Suprapubic skin (tissue), 4 donors: ENCODE results near the gene CHMP2A. TPM values are rescaled to one million over a fixed set of nuclear protein-coding genes. Genes with fewer than 3 reads are reported as not detected.

Source experiments
- DNase-seq, 2 donors: peaks; one replicate each; pipeline ENCODE4 v3.0.0-alpha.2; 2019; ENCODE audit warnings: low spot score in 2 of 2
- H3K27ac ChIP-seq: fragments of 200-600 bp; sonication (generic); one replicate; pipeline ENCODE4 v1.5.1; 2019
- H3K27me3 ChIP-seq: fragments of 200-600 bp; sonication (generic); one replicate; pipeline ENCODE4 v1.5.1; 2019
- H3K36me3 ChIP-seq: fragments of 200-600 bp; sonication (generic); one replicate; pipeline ENCODE4 v1.5.1; 2019
- H3K4me1 ChIP-seq: fragments of 200-600 bp; sonication (generic); one replicate; pipeline ENCODE4 v1.5.1; 2019
- H3K4me3 ChIP-seq: fragments of 200-600 bp; sonication (generic); one replicate; pipeline ENCODE4 v1.5.1; 2019; ENCODE audit warnings: mild to moderate bottlenecking
- H3K9me3 ChIP-seq: fragments of 200-600 bp; sonication (generic); one replicate; pipeline ENCODE4 v1.5.1; 2019
- EP300 ChIP-seq: sonication (generic); formaldehyde crosslinking; IDR thresholded peaks from one replicate; pipeline ENCODE4 v1.6.1; 2017; ENCODE audit warnings: antibody characterized with exemption
- POLR2A ChIP-seq, 2 donors: fragments of 450-650 bp; IDR thresholded peaks; one replicate each; pipeline ENCODE4 v1.6.1; 2017; ENCODE audit warnings: antibody characterized with exemption in 2 of 2, mild to moderate bottlenecking in 2 of 2, moderate library complexity in 2 of 2
- POLR2AphosphoS5 ChIP-seq, 3 donors: sonication (generic); formaldehyde crosslinking; IDR thresholded peaks; one replicate each; pipeline ENCODE4 v1.6.1; 2017; ENCODE audit warnings: antibody characterized with exemption in 3 of 3
- WGBS: methylation state at CpG from one replicate; pipeline ENCODE4 v1.1.5; 2018; 5-methylcytosine and 5-hydroxymethylcytosine counted together
- total RNA-seq, 4 donors: library from RNA; depleted of rRNA; stranded (reverse); fragments of >200 nt; gene quantifications; one replicate each; pipeline ENCODE4 v1.1.0, GENCODE V29; 2016
- TF ChIP-seq, protein P1 (sequence below), 2 donors: fragments of 200-600 bp in 1 of 2; fragments of 450-650 bp in 1 of 2; sonication (generic) in 1 of 2; IDR thresholded peaks; one replicate each; pipeline ENCODE4 v1.5.1; 2016 to 2019; ENCODE audit warnings: antibody characterized with exemption in 2 of 2, mild to moderate bottlenecking in 1 of 2, moderate library complexity in 1 of 2

CHMP2A gene
- 100 to 1,000 TPM in 3 of 4 donors, 10 to 100 TPM in 1; 96.1 to 120 (median 103) TPM for total RNA-seq

DNA sequence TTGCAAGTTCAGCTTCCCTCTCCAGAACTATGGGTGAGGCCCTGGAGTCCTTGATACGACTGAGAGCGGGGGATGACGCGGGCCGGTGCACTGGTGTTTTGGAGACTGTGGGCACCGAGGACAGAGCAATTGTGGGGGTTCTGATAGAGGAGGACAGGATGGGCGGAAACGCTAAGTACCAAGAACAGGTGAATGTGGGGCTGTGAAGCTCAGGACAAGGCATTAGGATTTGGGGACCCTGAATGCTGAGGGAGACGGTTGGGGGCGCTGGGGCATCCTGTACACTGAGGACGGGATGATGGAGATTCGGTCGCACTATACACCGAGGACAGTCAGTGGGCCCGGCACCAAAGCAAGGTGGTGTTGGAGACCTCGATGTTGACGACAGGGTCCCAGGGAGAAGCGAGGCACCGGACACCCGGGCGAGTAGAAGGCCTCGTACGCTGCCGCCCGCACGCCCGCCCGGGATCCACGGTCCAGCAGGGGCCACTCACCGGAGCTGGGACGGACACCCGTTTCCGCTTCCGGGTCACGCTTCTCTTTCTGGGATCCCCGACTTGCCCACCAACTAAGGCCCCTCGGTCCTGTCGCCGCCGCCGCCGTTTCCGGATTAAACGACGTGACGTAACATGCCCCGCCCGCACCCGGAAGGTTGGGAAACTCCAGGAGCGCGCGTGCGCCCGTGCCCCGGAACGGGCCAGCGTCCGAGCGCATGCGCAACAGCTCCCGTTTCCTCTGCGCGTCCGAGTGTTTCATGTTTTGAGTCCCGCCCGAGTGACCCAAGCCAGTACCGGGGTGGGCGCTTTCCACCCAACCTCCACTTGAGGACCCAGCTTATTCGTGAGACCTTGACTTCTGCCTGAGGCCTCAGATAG lies at the start of gene CHMP2A:
CHMP2A (minus strand) TSS at position 612 of the 875 bp plus-strand sequence. CDS start 893 bp downstream, outside the sequence.
- 1% methylated on average over 36 of the region's 69 CpGs for WGBS
- peak; percentile 99 to 100 for DNase-seq

DNA sequence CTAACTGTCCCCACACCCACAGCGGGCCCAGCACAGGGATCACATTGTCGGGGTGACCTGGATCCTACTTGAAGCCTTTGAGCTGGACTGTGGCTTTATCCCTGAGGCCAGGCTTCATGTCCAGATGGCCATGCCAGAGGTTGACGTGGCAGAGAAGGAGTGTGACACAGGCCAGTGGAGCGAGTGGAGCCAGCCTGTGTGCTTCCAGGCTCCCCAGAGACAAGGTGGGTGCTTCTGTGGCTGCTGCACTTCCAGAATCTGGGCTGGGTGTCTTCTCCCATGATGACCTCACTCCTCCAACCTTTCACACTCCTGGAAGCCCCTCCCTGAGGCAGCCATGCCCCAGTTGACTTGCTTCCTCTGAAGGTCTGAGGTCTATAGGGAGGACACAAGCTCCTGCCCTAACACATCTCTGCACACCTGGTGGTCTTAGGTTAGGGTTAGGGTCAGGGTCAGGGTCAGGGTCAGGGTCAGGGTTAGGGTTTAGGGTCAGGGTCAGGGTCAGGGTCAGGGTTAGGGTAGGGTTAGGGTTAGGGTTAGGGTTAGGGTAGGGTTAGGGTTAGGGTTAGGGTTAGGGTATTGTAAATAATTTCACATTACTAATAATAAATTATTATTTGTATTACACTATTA lies 31.3 kb upstream of the CHMP2A start:
- peak in 1 of 2 donors; percentile 64 for DNase-seq
- H3K27me3 ChIP-seq, result no peaks in the 10 kb centered on the region
- WGBS, result 100% methylated on average over 3 of the region's 4 CpGs
- no peaks in the 10 kb centered on the region for H3K9me3 ChIP-seq
- no peak overlapping the region for H3K27ac ChIP-seq
- H3K4me1 ChIP-seq, result no peaks in the 10 kb centered on the region
- TF ChIP-seq, protein P1, sequence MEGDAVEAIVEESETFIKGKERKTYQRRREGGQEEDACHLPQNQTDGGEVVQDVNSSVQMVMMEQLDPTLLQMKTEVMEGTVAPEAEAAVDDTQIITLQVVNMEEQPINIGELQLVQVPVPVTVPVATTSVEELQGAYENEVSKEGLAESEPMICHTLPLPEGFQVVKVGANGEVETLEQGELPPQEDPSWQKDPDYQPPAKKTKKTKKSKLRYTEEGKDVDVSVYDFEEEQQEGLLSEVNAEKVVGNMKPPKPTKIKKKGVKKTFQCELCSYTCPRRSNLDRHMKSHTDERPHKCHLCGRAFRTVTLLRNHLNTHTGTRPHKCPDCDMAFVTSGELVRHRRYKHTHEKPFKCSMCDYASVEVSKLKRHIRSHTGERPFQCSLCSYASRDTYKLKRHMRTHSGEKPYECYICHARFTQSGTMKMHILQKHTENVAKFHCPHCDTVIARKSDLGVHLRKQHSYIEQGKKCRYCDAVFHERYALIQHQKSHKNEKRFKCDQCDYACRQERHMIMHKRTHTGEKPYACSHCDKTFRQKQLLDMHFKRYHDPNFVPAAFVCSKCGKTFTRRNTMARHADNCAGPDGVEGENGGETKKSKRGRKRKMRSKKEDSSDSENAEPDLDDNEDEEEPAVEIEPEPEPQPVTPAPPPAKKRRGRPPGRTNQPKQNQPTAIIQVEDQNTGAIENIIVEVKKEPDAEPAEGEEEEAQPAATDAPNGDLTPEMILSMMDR (IDR thresholded peaks at IDR 0.05), result no peak
- TF ChIP-seq EP300, result no peak
- no peak for TF ChIP-seq POLR2A (IDR thresholded peaks at IDR 0.05)
- TF ChIP-seq POLR2AphosphoS5 (IDR thresholded peaks at IDR 0.05), result no peak
- H3K4me3 ChIP-seq, result no peak overlapping the region
- H3K36me3 ChIP-seq, result peaks cover 24% of the 10 kb centered on the region

More for the DNA sequence above, at the start of gene CHMP2A:
- H3K36me3 ChIP-seq, result peaks cover 45% of the 10 kb centered on the region
- TF ChIP-seq EP300 (no peak), POLR2AphosphoS5 (IDR thresholded peaks at IDR 0.05) (peak; percentile 28 to 95 (median 35)), POLR2A (IDR thresholded peaks at IDR 0.05) (peak; percentile 37 to 60)
- H3K27ac ChIP-seq, result peak within 1 kb of the TSS; percentile 94
- H3K4me1 ChIP-seq, result peaks cover 50% of the 10 kb centered on the region
- H3K27me3 ChIP-seq, result no peaks in the 10 kb centered on the region
- no peaks in the 10 kb centered on the region for H3K9me3 ChIP-seq
- H3K4me3 ChIP-seq, result peak within 1 kb of the TSS; percentile 71

DNA sequence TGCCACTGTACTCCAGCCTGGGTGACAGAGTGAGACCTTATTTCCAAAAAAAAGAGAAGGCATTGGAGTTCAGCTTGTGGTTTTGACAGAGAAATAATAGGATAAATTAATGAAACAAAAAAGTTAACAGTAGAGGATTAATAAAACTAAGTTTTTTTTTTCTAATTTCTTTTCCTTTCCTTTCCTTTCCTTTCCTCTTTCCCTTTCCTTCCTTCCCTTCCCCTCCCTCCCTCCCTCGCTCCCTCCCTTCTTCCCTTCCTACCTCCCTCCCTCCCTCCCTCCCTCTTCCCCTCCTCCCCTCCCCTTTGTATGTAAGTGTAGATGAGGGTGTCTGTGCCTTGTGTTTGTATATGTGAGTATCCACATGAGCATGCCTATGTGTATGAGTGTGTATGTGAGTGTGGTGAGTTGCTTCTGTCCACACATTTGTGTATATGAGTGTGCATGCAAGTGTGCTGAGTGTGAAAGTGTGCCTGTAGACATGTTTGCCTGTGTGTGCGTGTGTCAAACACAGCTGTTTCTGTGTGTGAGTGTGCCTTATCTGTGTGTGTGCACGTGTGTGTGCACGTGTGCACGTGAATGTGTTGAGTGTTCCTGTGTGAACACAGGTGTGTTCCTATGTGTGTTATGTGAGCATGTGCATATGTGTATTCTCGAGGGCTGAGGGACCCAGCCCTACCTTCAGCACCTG lies 30.7 kb upstream of the CHMP2A start:
- WGBS, result 75% methylated on average over 6 of the region's 6 CpGs
- TF ChIP-seq EP300, result no peak
- TF ChIP-seq, protein P1 (IDR thresholded peaks at IDR 0.05), result no peak
- no peak for TF ChIP-seq POLR2A (IDR thresholded peaks at IDR 0.05)
- no peak for TF ChIP-seq POLR2AphosphoS5 (IDR thresholded peaks at IDR 0.05)

DNA sequence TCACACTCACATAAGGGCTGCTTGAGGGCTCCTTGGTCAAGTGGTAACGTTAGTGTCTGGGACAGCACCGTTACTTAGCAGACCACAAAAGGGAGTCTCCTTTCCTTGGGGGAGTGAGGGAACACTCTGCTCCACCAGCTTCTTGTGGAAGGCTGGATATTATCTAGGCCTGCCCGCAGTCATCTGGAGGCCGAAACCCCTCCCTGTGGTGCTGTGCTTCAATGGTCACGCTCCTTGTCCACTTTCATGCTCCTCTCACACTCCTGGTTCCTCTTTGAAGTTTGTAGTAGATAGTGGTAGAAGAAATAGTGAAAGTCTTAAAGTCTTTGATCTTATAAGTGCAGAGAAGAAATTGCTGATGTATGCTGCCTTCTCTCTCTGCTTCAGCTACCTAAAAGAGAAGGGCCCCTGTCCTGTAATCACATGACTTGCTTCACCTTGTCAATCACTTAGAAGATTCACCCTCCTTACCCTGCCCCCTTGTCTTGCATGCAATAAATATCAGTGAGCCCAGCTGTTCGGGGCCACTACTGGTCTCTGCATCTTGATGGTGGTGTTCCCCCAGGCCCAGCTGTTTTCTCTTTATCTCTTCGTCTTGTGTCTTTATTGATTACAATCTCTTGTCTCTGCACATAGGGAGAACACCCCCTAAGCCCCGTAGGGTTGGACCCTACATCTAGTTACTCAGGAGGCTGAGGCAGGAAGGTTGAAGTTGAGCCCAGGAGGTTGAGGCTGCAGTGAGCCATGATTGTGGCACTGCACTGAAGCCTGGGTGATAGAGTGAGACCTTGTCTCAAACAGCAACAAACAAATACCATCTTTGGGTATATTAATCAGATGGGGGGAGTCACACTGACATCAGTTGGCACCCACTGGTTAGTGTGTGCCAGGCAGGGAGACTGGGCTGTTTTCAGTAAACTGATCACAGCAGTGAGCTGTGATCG lies 29.9 kb upstream of the CHMP2A start:
- H3K9me3 ChIP-seq, result no peaks in the 10 kb centered on the region
- H3K4me1 ChIP-seq, result no peaks in the 10 kb centered on the region
- no peaks in the 10 kb centered on the region for H3K27me3 ChIP-seq
- WGBS, result 85% methylated on average over 7 of the region's 9 CpGs
- peaks cover 24% of the 10 kb centered on the region for H3K36me3 ChIP-seq
- no peak for TF ChIP-seq POLR2A (IDR thresholded peaks at IDR 0.05)
- TF ChIP-seq EP300, result no peak
- TF ChIP-seq, protein P1 (IDR thresholded peaks at IDR 0.05), result no peak
- TF ChIP-seq POLR2AphosphoS5 (IDR thresholded peaks at IDR 0.05), result no peak
- no peak overlapping the region for H3K27ac ChIP-seq
- no peak for DNase-seq
- no peak overlapping the region for H3K4me3 ChIP-seq

More for the DNA sequence above, 30.7 kb upstream of the CHMP2A start:
- H3K27ac ChIP-seq, result no peak overlapping the region
- H3K4me3 ChIP-seq, result no peak overlapping the region
- no peaks in the 10 kb centered on the region for H3K9me3 ChIP-seq
- H3K36me3 ChIP-seq, result peaks cover 24% of the 10 kb centered on the region
- H3K27me3 ChIP-seq, result no peaks in the 10 kb centered on the region
- no peak for DNase-seq
- no peaks in the 10 kb centered on the region for H3K4me1 ChIP-seq

DNA sequence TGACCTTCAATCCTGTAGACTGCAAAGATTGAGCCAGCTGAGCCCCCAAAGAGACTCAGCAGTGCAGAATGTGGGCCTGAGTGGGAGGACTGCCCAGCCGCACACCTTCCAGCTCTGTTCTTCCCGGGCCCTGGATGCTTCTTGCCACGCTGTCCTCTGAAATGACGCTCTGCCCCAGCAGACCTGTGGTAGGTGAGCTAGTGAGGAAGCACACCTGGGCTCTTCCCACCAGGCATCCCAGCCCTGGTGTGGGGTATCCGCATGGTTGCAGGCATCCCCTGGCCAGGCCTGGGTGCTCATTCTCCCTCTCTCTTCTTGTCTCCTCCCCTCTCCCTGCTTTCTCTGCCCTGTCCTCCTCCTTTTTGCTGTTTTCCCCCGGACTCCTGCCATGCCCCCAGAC lies 28.1 kb upstream of the CHMP2A start:
- WGBS, result 91% methylated on average over 6 of the region's 6 CpGs
- H3K4me1 ChIP-seq, result no peaks in the 10 kb centered on the region
- no peak overlapping the region for H3K27ac ChIP-seq
- peak in 1 of 2 donors; percentile 68 for DNase-seq
- H3K36me3 ChIP-seq, result peaks cover 24% of the 10 kb centered on the region
- no peaks in the 10 kb centered on the region for H3K27me3 ChIP-seq
- no peaks in the 10 kb centered on the region for H3K9me3 ChIP-seq
- TF ChIP-seq POLR2A (IDR thresholded peaks at IDR 0.05) (no peak), POLR2AphosphoS5 (IDR thresholded peaks at IDR 0.05) (no peak)
- TF ChIP-seq, protein P1 (IDR thresholded peaks at IDR 0.05), result no peak
- H3K4me3 ChIP-seq, result no peak overlapping the region
